HCT116 (cell line): Measurements from ENCODE around the gene P2RY14.

Experiments
- POLR2A ChIP-seq: IDR thresholded peaks from 2 replicates; pipeline ENCODE4 v1.7.0; 2011; ENCODE audit warnings: borderline replicate concordance; ENCODE audit not compliant: insufficient read depth, insufficient read length; ENCODE audit errors: extremely low read depth
- SP1 ChIP-seq: IDR thresholded peaks from 2 replicates; pipeline ENCODE4 v1.6.1; 2012; ENCODE audit warnings: low read depth
- YY1 ChIP-seq: IDR thresholded peaks from 2 replicates; pipeline ENCODE4 v1.6.1; 2011; ENCODE audit warnings: low read length, low read depth, moderate library complexity, mild to moderate bottlenecking; ENCODE audit not compliant: insufficient replicate concordance; ENCODE audit errors: extremely low read depth
- ZNF274 ChIP-seq: fragments of 200-500 bp; sonication (Bioruptor generic); IDR thresholded peaks from 2 replicates; pipeline ENCODE4 v1.6.1; 2014; ENCODE audit warnings: mild to moderate bottlenecking, low read depth, low read length, inconsistent platforms
- TF ChIP-seq, protein P1 (sequence below), 3 experiments: fragments of 200-600 bp in 1 of 3; sonication (generic) in 1 of 3; IDR thresholded peaks in 2 of 3; conservative IDR thresholded peaks in 1 of 3; 2 replicates each; pipeline ENCODE4 v1.5.1; 2012 to 2017; ENCODE audit warnings: low read depth in 2 of 3, low read length in 2 of 3, antibody characterized with exemption in 1 of 3, borderline replicate concordance in 1 of 3, control low read depth in 1 of 3, mild to moderate bottlenecking in 1 of 3, mixed read lengths in 1 of 3, mixed run types in 1 of 3, moderate library complexity in 1 of 3; ENCODE audit not compliant: insufficient read depth in 1 of 3
- TF ChIP-seq, protein P2 (sequence below): IDR thresholded peaks from 2 replicates; pipeline ENCODE4 v1.6.1; 2012

DNA sequence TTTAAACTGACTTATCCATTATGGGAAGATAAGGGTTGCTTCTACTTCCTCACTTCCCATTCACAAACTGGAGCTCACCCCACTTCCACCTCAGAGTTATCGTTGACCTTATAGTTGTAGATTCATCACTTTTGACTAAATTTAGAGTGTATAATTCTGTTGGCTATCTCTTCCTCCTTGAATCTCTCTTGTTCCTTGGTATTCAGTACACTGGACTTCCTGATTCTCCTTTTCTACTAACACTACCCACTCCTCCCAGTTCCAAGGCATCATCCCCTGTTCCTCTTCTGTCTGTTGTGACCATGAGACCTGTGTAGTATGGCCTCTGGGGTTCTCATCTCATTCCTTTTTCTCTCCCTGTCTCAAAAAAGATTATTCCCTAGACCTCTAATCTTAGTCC is 44.2 kb upstream of the P2RY14 start:
- no peak for TF ChIP-seq ZNF274
- TF ChIP-seq, protein P1, sequence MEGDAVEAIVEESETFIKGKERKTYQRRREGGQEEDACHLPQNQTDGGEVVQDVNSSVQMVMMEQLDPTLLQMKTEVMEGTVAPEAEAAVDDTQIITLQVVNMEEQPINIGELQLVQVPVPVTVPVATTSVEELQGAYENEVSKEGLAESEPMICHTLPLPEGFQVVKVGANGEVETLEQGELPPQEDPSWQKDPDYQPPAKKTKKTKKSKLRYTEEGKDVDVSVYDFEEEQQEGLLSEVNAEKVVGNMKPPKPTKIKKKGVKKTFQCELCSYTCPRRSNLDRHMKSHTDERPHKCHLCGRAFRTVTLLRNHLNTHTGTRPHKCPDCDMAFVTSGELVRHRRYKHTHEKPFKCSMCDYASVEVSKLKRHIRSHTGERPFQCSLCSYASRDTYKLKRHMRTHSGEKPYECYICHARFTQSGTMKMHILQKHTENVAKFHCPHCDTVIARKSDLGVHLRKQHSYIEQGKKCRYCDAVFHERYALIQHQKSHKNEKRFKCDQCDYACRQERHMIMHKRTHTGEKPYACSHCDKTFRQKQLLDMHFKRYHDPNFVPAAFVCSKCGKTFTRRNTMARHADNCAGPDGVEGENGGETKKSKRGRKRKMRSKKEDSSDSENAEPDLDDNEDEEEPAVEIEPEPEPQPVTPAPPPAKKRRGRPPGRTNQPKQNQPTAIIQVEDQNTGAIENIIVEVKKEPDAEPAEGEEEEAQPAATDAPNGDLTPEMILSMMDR (IDR thresholded peaks at IDR 0.05 in 2 of 3, conservative IDR thresholded peaks at IDR 0.05 in 1 of 3; ENCODE audit: borderline replicate concordance in 1 of 3, insufficient read depth in 1 of 3, low read depth in 2 of 3, low read length in 2 of 3) = no peak
- TF ChIP-seq YY1 = no peak
- TF ChIP-seq POLR2A = no peak
- TF ChIP-seq SP1 = no peak
- TF ChIP-seq, protein P2, sequence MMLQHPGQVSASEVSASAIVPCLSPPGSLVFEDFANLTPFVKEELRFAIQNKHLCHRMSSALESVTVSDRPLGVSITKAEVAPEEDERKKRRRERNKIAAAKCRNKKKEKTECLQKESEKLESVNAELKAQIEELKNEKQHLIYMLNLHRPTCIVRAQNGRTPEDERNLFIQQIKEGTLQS = no peak
